NCI-H82 treated with DMSO at 0.1 percent for 48 hours (cell line): ENCODE measurements around the gene SHKBP1.

Source experiments
- DNase-seq: peaks from one replicate; lab custom pipeline; 2025; ENCODE audit not compliant: unreplicated experiment; lab: John Stamatoyannopoulos, UW

The SHKBP1 gene

GRCh38 chr19:40599331-40599901, 22.7 kb downstream of the SHKBP1 start:
- no peak for DNase-seq

GRCh38 chr19:40599902-40600569, 23.4 kb downstream of the SHKBP1 start:
- DNase-seq, result no peak

- DNase-seq, result no peak
These were observed 24.0 kb downstream of the SHKBP1 start for GRCh38 chr19:40600570-40601133.

GRCh38 chr19:40601134-40601974, 24.7 kb downstream of the SHKBP1 start, which contains the start of gene LTBP4:
LTBP4 (plus strand) TSS chr19:40601369; CDS start chr19:40601388, 19 bp downstream.
- no peak for DNase-seq

GRCh38 chr19:40603071-40603388, 26.4 kb downstream of the SHKBP1 start:
- no peak for DNase-seq

GRCh38 chr19:40603389-40604170, 26.9 kb downstream of the SHKBP1 start:
- DNase-seq, result peak; percentile 98

GRCh38 chr19:40604171-40604646, 27.5 kb downstream of the SHKBP1 start:
- no peak for DNase-seq

GRCh38 chr19:40604647-40605215, 28.1 kb downstream of the SHKBP1 start:
- no peak for DNase-seq

GRCh38 chr19:40605216-40605971, 28.7 kb downstream of the SHKBP1 start:
- DNase-seq, result no peak

- no peak for DNase-seq
These were observed 30.9 kb downstream of the SHKBP1 start for GRCh38 chr19:40607311-40608239.

- no peak for DNase-seq
These were observed 31.6 kb downstream of the SHKBP1 start for GRCh38 chr19:40608240-40608621.

GRCh38 chr19:40608957-40609356, 32.3 kb downstream of the SHKBP1 start:
- DNase-seq, result no peak

GRCh38 chr19:40609561-40610395, 33.1 kb downstream of the SHKBP1 start:
- DNase-seq, result no peak

- no peak for DNase-seq
These were observed 33.9 kb downstream of the SHKBP1 start for GRCh38 chr19:40610396-40611064.

- no peak for DNase-seq
These were observed 34.4 kb downstream of the SHKBP1 start for GRCh38 chr19:40611096-40611495.

GRCh38 chr19:40611900-40612698, 35.4 kb downstream of the SHKBP1 start:
- DNase-seq, result no peak
